IMR-90 (cell line): ENCODE measurements around the gene FICD. TPM values are rescaled to one million over a fixed set of nuclear protein-coding genes. Genes with fewer than 3 reads are reported as not detected.

ENCODE experiments used
- ATAC-seq: fragments of 200-7000 bp; cut with Tn5 transposase; 2 replicates; pipeline ENCODE4 v1.9.1; 2020; ENCODE audit warnings: low read depth, mild to moderate bottlenecking, moderate library complexity
- BruUV-seq: library from RNA; stranded (reverse); fragments of 400-500 nt; replicated peaks from 2 replicates; lab custom pipeline; 2021; lab: Mats Ljungman, UMichigan
- CTCF ChIA-PET: fragments of 300-600 bp; formaldehyde crosslinking; extraction: SDS; loops from one replicate; lab custom pipeline; 2021; ENCODE audit warnings: antibody characterized with exemption; lab: Yijun Ruan, JAX
- POLR2A ChIA-PET: fragments of 300-600 bp; sonication (Branson Sonifier 250); formaldehyde crosslinking; loops from one replicate; lab custom pipeline; 2022; ENCODE audit warnings: antibody characterized with exemption; ENCODE audit not compliant: unreplicated experiment; lab: Charles Lee
- DNase-seq: peaks from one replicate; pipeline ENCODE4 v3.0.0; 2013
- H2AFZ ChIP-seq: replicated peaks from 2 replicates; pipeline ENCODE3; 2013; ENCODE audit warnings: low read length, mild to moderate bottlenecking; ENCODE audit not compliant: poor library complexity
- H2AK5ac ChIP-seq: 2 replicates; pipeline ENCODE4 v1.6.1; 2013; ENCODE audit warnings: low read depth, low read length, inconsistent platforms
- H2AK9ac ChIP-seq: replicated peaks from 2 replicates; pipeline ENCODE3; 2013; ENCODE audit warnings: mild to moderate bottlenecking, low read depth, low read length, moderate library complexity; ENCODE audit not compliant: poor library complexity
- H2BK120ac ChIP-seq: 2 replicates; pipeline ENCODE4 v1.6.1; 2013; ENCODE audit warnings: low read depth, low read length, inconsistent platforms
- H2BK15ac ChIP-seq: 3 replicates; pipeline ENCODE4 v1.6.1; 2013; ENCODE audit warnings: low read depth, low read length, inconsistent platforms
- H2BK20ac ChIP-seq: 2 replicates; pipeline ENCODE4 v1.6.1; 2013; ENCODE audit warnings: low read depth, mild to moderate bottlenecking, inconsistent platforms, low read length, moderate library complexity
- H2BK5ac ChIP-seq: 2 replicates; pipeline ENCODE4 v1.6.1; 2013; ENCODE audit warnings: mild to moderate bottlenecking, low read depth, low read length, inconsistent platforms; ENCODE audit not compliant: poor library complexity, severe bottlenecking
- H3K14ac ChIP-seq: replicated peaks from 2 replicates; pipeline ENCODE4 v1.6.1; 2013; ENCODE audit warnings: low read depth, low read length, inconsistent platforms
- H3K18ac ChIP-seq: 2 replicates; pipeline ENCODE4 v1.6.1; 2013; ENCODE audit warnings: low read depth, low read length, control low read depth
- H3K23ac ChIP-seq: 2 replicates; pipeline ENCODE4 v1.6.1; 2013; ENCODE audit warnings: low read depth, low read length, inconsistent platforms
- H3K27ac ChIP-seq: 2 replicates; pipeline ENCODE4 v1.5.1; 2013; ENCODE audit warnings: mild to moderate bottlenecking, control low read depth, low read length; ENCODE audit not compliant: insufficient read depth
- H3K27me3 ChIP-seq: 2 replicates; pipeline ENCODE4 v1.6.1; 2013; ENCODE audit warnings: low read length; ENCODE audit not compliant: control insufficient read depth, insufficient read depth
- H3K36me3 ChIP-seq: 2 replicates; pipeline ENCODE4 v1.6.1; 2013; ENCODE audit warnings: low read length, mixed read lengths; ENCODE audit not compliant: control insufficient read depth, insufficient read depth
- H3K4ac ChIP-seq: 2 replicates; pipeline ENCODE4 v1.6.1; 2013; ENCODE audit warnings: low read depth, low read length, inconsistent platforms
- H3K4me1 ChIP-seq: 2 replicates; pipeline ENCODE4 v1.6.1; 2013; ENCODE audit warnings: low read length, mixed read lengths; ENCODE audit not compliant: control insufficient read depth, insufficient read depth
- H3K4me2 ChIP-seq: 2 replicates; pipeline ENCODE4 v1.6.1; 2013; ENCODE audit warnings: low read depth, mild to moderate bottlenecking, control low read depth, low read length, moderate library complexity
- H3K4me3 ChIP-seq: 2 replicates; pipeline ENCODE4 v1.5.1; 2013; ENCODE audit warnings: low read depth, mild to moderate bottlenecking, control low read depth, low read length, moderate library complexity; ENCODE audit not compliant: insufficient read depth
- H3K56ac ChIP-seq: 2 replicates; pipeline ENCODE4 v1.6.1; 2013; ENCODE audit warnings: low read length, inconsistent platforms; ENCODE audit not compliant: insufficient read depth; ENCODE audit errors: extremely low read depth
- H3K79me1 ChIP-seq, 2 experiments: 2 replicates each; pipeline ENCODE4 v1.6.1; 2013; ENCODE audit warnings: low read length in 2 of 2, inconsistent platforms in 1 of 2, low read depth in 1 of 2
- H3K9ac ChIP-seq: 2 replicates; pipeline ENCODE4 v1.6.1; 2013; ENCODE audit warnings: low read depth, low read length, control low read depth
- H3K9me1 ChIP-seq: 2 replicates; pipeline ENCODE4 v1.6.1; 2013; ENCODE audit warnings: low read length, inconsistent platforms; ENCODE audit not compliant: insufficient read depth
- H3K9me3 ChIP-seq: 2 replicates; pipeline ENCODE4 v1.6.1; 2013; ENCODE audit warnings: low read length; ENCODE audit not compliant: control insufficient read depth, insufficient read depth
- H4K20me1 ChIP-seq: 2 replicates; pipeline ENCODE4 v1.6.1; 2013; ENCODE audit warnings: low read length, inconsistent platforms; ENCODE audit not compliant: insufficient read depth
- H4K5ac ChIP-seq: 2 replicates; pipeline ENCODE4 v1.6.1; 2013; ENCODE audit warnings: mild to moderate bottlenecking, low read depth, low read length, control low read depth
- H4K8ac ChIP-seq, 2 experiments: 2 replicates each; pipeline ENCODE4 v1.6.1; 2013; ENCODE audit warnings: low read depth in 2 of 2, low read length in 2 of 2, control low read depth in 1 of 2, inconsistent platforms in 1 of 2
- H4K91ac ChIP-seq: 2 replicates; pipeline ENCODE4 v1.6.1; 2013; ENCODE audit warnings: low read depth, low read length, inconsistent platforms; ENCODE audit not compliant: insufficient read depth
- CEBPB ChIP-seq: IDR thresholded peaks from 2 replicates; pipeline ENCODE4 v1.6.1; 2012; ENCODE audit warnings: low read depth, low read length, improper control_type of control experiment
- CHD1 ChIP-seq: IDR thresholded peaks from 2 replicates; pipeline ENCODE4 v1.6.1; 2012; ENCODE audit warnings: low read depth, low read length, improper control_type of control experiment
- FOS ChIP-seq: fragments of 150-350 bp; IDR thresholded peaks from 2 replicates; pipeline ENCODE4 v1.6.1; 2016; ENCODE audit warnings: low read depth, low read length
- MAZ ChIP-seq: IDR thresholded peaks from 2 replicates; pipeline ENCODE4 v1.6.1; 2012; ENCODE audit warnings: low read depth, mild to moderate bottlenecking, low read length, improper control_type of control experiment, moderate library complexity, borderline replicate concordance
- MXI1 ChIP-seq: IDR thresholded peaks from 2 replicates; pipeline ENCODE4 v1.6.1; 2012; ENCODE audit warnings: low read depth, mild to moderate bottlenecking, low read length, moderate library complexity, borderline replicate concordance
- POLR2A ChIP-seq: IDR thresholded peaks from 2 replicates; pipeline ENCODE4 v1.6.1; 2012; ENCODE audit warnings: mild to moderate bottlenecking, low read depth, low read length
- RAD21 ChIP-seq: IDR thresholded peaks from 2 replicates; pipeline ENCODE4 v1.6.1; 2012; ENCODE audit warnings: low read length, improper control_type of control experiment
- RCOR1 ChIP-seq: IDR thresholded peaks from 2 replicates; pipeline ENCODE4 v1.6.1; 2012; ENCODE audit warnings: mild to moderate bottlenecking, low read length, improper control_type of control experiment; ENCODE audit not compliant: insufficient replicate concordance
- SMC3 ChIP-seq: fragments of 150-350 bp; IDR thresholded peaks from 2 replicates; pipeline ENCODE4 v1.6.1; 2016; ENCODE audit warnings: low read depth, mild to moderate bottlenecking, antibody characterized with exemption, low read length, moderate library complexity
- USF2 ChIP-seq: fragments of 150-350 bp; IDR thresholded peaks from 2 replicates; pipeline ENCODE4 v1.6.1; 2017; ENCODE audit warnings: mild to moderate bottlenecking, antibody characterized with exemption, low read length, low read depth
- WGBS, 2 experiments: methylation state at CpG; one replicate each; pipeline versions ENCODE4 v1.1.5 to v1.1.7; 2013; ENCODE audit warnings: missing lambda C conversion rate in 2 of 2; ENCODE audit not compliant: insufficient read length in 1 of 2; ENCODE audit errors: extremely low coverage in 2 of 2; 5-methylcytosine and 5-hydroxymethylcytosine counted together
- dilution Hi-C: fragments of 300-500 bp; cut with HindIII; formaldehyde crosslinking; loops from one replicate; pipeline ENCODE4 v1.14.3; 2018; ENCODE audit warnings: low sequenced_read_pairs; ENCODE audit not compliant: unreplicated experiment
- in situ Hi-C: fragments of 300-500 bp; cut with MboI; formaldehyde crosslinking; loops from 3 replicates; pipeline ENCODE4 v1.14.3; 2019; ENCODE audit warnings: low sequenced_read_pairs, inconsistent platforms, mixed read lengths
- intact Hi-C: fragments of 100-400 bp; cut with micrococcal nuclease; formaldehyde crosslinking; loops from 2 replicates; pipeline ENCODE4 v1.10.0; 2022
- polyA plus RNA-seq, 3 experiments: library from polyadenylated mRNA; depleted of rRNA; stranded (reverse); fragments of >200 nt; gene quantifications; 2 replicates each; pipeline ENCODE4 v1.2.3, GENCODE V29; 2012; ENCODE audit warnings: low replicate concordance in 1 of 3
- total RNA-seq: library from RNA; depleted of rRNA; stranded (reverse); fragments of >200 nt; gene quantifications from 2 replicates; pipeline ENCODE4 v1.2.3, GENCODE V29; 2012

The FICD gene
- total and polyA plus RNA-seq, 2 of the 4 experiments (the other 2 are of a cell fraction): 4.0 to 11.3 TPM

GRCh38 chr12:108519558-108519957 lies 4.5 kb downstream of the FICD start:
- BruUV-seq: no TSS peak
- no peak overlapping the region for H3K56ac ChIP-seq
- no peak overlapping the region for H3K9ac ChIP-seq
- no peak overlapping the region for H2AK5ac ChIP-seq
- H3K36me3 ChIP-seq: peaks cover 51% of the 10 kb centered on the region
- dilution Hi-C loops: no loop called here
- no peak overlapping the region for H4K8ac ChIP-seq
- H3K18ac ChIP-seq: no peak overlapping the region
- H4K20me1 ChIP-seq: peaks cover 5% of the 10 kb centered on the region; the same call in 1 of the 2 replicates
- in situ Hi-C loops: loop anchor here (25.0 kb wide), 1 partner anchor 832 kb away; the partner anchor contains the start of gene PWP1
- H3K4ac ChIP-seq: no peak overlapping the region
- H3K9me3 ChIP-seq: no peaks in the 10 kb centered on the region
- H3K27me3 ChIP-seq: no peaks in the 10 kb centered on the region
- no peak overlapping the region for H4K91ac ChIP-seq
- intact Hi-C loops: no loop called here
- H4K5ac ChIP-seq: no peak overlapping the region
- no peak for DNase-seq
- H3K9me1 ChIP-seq: peaks cover 18% of the 10 kb centered on the region; the same call in 1 of the 2 replicates
- no peak overlapping the region for H2BK5ac ChIP-seq
- POLR2A ChIA-PET: no interaction called here
- no peak overlapping the region for H3K14ac ChIP-seq
- H2BK20ac ChIP-seq: no peak overlapping the region
- H2AK9ac ChIP-seq: no peak overlapping the region
- no peak overlapping the region for H2AFZ ChIP-seq
- TF ChIP-seq SMC3 (no peak), RCOR1 (no peak), CEBPB (no peak), POLR2A (no peak), RAD21 (no peak), CHD1 (no peak), FOS (no peak), MXI1 (no peak), USF2 (no peak), MAZ (no peak)
- H2BK15ac ChIP-seq: no peak overlapping the region
- H3K27ac ChIP-seq: no peak overlapping the region
- H3K79me1 ChIP-seq: peaks cover 22 to 60% of the 10 kb centered on the region in 2 experiments
- no peak overlapping the region for H3K4me3 ChIP-seq
- no peak for ATAC-seq
- peaks cover 3% of the 10 kb centered on the region for H3K4me1 ChIP-seq
- H3K23ac ChIP-seq: no peak overlapping the region
- no peak overlapping the region for H2BK120ac ChIP-seq
- CTCF ChIA-PET: no interaction called here
- no peak overlapping the region for H3K4me2 ChIP-seq
- WGBS, 2 experiments: no CpG with 5 or more reads among the region's 4 CpGs
